Stimulated activated CD4-positive, alpha-beta T cell treated with anti-CD3 and anti-CD28 coated beads, Interleukin-2, amount 100 ng/mL, for 4 hours (primary cell): ENCODE results near the gene GPATCH1.
"Not testable (repeated sequence)": the region's sequence is repeated elsewhere in the genome, so short reads cannot be mapped to it uniquely, and the experiment has no call there.

Source experiments
- DNase-seq: peaks from one replicate; pipeline ENCODE4 v3.0.0-alpha.2; 2020; ENCODE audit warnings: low read depth

The GPATCH1 gene, protein sequence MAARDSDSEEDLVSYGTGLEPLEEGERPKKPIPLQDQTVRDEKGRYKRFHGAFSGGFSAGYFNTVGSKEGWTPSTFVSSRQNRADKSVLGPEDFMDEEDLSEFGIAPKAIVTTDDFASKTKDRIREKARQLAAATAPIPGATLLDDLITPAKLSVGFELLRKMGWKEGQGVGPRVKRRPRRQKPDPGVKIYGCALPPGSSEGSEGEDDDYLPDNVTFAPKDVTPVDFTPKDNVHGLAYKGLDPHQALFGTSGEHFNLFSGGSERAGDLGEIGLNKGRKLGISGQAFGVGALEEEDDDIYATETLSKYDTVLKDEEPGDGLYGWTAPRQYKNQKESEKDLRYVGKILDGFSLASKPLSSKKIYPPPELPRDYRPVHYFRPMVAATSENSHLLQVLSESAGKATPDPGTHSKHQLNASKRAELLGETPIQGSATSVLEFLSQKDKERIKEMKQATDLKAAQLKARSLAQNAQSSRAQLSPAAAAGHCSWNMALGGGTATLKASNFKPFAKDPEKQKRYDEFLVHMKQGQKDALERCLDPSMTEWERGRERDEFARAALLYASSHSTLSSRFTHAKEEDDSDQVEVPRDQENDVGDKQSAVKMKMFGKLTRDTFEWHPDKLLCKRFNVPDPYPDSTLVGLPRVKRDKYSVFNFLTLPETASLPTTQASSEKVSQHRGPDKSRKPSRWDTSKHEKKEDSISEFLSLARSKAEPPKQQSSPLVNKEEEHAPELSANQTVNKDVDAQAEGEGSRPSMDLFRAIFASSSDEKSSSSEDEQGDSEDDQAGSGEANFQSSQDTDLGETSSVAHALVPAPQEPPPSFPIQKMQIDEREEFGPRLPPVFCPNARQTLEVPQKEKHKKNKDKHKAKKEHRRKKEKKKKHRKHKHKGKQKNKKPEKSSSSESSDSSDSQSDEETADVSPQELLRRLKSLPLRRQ

DNA sequence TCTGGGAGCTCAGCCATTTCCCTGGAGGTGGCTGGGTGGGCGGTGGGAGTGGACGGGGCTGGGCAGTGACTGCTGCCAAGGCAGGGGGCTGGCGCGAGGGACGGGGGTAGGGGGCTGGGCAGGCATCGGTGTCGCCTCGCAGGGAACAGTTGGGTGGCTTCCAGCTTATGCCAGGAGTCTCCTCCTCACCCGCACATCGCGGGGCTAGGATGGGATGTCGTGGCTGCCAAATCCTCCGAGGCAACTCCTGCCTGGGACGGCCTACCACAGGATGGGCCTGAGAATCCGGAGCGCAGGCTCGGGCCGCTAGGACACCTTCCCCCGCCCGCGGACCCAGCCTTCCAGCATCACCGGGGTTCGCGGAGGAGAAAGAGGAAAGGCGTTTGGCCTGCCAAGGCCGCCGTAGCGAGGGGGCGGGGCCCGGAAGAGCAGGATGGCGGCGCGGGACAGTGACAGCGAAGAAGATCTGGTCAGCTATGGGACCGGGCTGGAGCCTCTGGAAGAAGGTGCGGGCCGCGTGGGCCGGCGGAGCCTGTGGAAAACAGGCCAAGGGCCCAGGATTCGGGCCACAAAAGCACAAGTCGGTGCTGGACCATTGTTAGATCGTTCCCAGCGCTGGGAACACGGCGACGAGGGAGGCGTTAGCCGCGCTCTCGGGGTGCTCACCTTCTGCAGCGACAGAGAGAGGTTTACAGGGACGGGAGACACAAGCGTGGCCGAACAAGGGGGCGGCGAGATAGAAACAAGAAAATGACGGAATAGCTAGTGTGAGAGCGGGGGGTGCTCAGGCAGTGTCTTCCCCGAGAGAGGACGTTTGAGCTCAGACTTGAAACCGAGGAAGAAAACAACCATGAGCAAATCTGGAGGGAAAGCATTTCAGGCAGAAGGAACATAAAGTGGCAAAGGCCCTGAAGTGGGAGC lies at the start of gene GPATCH1:
Gene GPATCH1, plus strand, starts transcription at position 421 of the 921 bp plus-strand sequence. Its CDS starts 13 bp downstream, at position 434.
- peak; percentile 70 for DNase-seq

DNA sequence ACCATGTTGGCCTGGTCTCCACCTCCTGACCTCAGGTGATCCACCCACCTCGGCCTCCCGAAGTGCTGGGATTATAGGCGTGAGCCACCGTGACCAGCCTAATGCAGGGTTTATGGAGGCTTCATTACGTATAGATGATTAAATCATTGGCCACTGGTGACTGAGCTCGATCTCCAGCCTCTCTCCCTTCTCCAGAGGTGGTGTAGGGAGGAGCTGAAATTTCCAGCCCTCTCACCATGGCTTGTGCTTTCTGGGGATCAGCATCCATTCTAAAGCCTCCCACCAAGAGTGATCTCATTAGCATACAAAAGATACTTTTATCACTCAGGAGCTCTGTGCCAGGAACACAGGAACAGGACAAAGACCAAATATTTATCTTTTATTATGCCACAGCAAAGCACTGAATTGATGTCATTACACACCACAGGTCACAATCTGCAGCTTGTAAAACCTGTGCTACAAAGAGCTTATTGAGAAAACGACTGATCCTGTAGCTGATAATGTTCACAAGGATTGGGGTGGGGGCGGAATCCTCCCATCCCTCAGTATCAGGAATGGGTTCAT lies 48.7 kb upstream of the GPATCH1 start:
- no peak for DNase-seq

DNA sequence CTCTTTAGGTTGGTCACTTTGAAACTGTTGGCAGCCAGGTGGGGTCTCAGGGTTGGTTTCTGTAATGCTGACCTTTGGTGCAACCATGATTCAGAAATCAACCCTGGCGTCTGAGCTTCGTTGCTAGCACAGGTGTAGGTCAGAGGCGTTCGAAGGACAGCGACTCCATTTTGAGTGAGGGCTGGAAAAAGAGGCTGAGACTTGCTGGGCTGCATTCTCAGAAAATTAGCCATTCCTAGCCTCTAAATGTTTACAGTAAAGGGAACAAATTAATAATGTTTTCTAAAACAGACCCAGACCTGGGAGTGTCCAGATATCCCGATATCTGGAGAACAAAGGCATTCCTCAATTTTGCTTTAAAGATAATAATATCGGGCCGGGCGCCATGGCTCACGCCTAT lies 45.5 kb upstream of the GPATCH1 start:
- no peak for DNase-seq

DNA sequence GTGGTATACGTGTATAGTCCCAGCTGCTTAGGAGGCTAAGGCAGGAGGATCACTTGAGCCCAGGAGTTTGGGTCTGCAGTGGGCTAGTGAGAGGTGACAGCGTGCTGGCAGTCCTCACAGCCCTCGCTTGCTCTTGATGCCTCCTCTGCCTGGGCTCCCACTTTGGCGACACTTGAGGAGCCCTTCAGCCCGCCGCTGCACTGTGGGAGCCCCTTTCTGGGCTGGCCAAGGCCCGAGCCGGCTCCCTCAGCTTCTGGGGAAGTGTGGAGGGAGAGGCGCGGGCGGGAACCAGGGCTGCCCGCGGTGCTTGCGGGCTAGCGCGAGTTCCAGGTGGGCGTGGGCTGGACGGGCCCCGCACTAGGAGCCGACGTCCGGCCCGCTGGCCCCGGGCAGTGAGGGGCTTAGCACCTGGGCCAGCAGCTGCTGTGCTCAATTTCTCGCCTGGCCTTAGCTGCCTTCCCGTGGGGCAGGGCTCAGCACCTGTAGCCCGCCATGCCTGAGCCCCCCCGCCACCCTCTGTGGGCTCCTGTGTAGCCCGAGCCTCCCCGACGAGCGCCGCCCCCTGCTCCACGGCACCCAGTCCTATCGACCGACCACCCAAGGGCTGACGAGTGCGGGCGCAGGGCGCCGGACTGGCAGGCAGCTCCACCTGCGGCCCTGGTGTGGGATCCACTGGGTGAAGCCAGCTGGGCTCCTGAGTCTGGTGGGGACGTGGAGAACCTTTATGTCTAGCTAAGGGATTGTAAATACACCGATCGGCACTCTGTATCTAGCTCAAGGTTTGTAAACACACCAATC lies 44.4 kb upstream of the GPATCH1 start:
- DNase-seq, result not testable (repeated sequence)

DNA sequence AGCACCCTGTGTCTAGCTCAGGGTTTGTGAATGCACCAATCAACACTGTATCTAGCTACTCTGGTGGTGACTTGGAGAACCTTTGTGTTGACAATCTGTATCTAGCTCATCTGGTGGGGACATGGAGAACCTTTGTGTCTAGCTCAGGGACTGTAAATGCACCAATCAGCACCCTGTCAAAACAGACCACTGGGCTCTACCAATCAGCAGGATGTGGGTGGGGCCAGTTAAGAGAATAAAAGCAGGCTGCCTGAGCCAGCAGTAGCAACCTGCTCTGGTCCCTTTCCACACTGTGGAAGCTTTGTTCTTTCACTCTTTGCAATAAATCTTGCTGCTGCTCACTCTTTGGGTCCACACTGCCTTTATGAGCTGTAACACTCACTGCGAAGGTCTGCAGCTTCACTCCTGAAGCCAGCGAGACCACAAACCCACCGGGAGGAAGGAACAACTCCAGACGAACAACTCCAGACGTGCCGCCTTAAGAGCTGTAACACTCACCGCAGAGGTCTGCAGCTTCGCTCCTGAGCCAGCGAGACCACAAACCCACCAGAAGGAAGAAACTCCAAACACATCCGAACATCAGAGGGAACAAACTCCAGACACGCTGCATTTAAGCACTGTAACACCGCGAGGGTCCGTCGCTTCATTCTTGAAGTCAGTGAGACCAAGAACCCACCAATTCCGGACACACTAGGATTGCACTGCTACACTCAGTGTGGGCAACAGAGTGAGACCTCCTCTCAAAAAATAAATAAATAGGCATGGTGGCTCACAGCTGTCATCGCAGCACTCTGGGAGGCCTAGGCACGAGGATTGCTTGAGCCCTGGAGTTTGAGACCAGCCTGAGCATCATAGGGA lies 43.6 kb upstream of the GPATCH1 start:
- not testable (repeated sequence) for DNase-seq

DNA sequence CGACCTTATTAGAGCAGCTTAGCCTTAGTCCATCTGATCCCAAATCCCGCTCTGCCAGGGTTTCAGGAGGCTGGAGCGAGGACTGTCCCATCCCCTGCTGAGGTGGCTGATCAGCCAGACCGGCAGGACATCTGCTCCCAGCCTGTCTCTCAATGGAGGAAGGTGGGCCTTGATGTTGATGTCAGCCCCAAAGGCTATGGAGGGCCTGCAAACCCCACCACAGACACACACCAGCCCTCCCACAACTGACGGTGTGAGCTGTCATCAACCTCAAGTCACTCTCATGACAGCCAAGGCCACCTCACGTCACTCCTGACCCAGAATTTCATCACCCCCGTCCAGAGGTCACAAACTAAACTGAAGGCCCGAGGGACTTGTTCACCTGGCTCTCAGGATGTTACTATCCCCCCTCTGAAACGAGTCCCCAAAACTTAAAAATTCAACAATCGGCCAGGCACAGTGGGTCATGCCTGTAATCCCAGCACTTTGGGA lies 41.8 kb upstream of the GPATCH1 start:
- no peak for DNase-seq

DNA sequence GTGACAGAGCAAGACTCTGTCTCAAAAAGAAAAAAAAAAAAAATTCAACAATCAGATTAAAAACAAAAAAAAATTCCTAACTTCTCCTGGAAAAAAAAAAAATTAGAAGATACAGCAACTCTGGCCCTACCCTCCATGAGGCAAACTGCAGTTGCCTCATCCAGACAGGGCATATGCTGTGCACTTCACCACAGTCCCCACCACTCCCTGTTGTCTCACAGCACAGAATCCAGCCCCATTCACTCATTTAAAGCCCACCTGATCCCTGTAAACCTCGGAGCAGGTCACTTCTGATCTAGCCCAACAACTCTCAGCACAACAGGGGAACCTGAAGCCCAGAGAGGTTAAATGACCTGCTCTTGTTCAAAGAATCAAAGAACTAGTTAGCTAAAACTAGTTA lies 41.2 kb upstream of the GPATCH1 start:
- no peak for DNase-seq

DNA sequence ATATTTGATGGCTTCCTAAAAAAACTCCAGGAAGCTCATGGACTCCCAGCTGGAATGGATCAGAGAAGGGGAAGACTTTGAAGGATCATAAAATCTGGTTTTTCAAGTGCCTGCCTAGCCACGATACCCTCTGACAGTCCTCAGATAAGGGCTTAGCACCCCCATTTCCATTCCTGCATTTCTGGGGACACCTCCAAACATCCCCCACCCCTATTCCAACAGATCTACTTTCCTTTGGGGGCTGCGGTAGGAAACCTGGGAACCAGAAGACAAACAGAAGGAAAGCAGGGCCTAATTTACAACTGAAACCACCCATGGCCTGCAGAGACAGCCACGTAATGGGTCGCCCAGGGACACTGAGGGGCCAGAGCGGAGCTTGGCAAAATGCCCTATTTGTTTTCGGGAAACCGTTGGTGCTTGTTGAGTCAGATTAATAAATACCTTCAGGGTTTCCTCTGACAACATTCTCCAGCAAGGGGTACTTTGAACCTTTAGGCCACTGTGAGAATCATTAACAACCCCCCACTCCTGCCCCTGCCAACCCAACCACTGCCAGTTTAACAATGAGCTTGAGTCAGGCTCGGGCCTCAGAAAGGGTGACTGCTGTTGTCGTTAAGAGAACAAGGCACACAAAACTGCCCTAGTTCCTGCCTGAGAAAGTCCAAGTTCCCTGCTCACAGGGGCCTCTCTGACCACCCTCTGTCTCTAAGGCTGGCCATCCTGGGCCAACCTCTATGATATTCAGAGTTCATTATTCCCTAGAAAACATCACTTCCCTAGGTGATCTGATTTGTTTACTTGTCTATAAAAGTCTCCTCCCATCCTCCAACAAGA lies 39.8 kb upstream of the GPATCH1 start:
- DNase-seq, result no peak

DNA sequence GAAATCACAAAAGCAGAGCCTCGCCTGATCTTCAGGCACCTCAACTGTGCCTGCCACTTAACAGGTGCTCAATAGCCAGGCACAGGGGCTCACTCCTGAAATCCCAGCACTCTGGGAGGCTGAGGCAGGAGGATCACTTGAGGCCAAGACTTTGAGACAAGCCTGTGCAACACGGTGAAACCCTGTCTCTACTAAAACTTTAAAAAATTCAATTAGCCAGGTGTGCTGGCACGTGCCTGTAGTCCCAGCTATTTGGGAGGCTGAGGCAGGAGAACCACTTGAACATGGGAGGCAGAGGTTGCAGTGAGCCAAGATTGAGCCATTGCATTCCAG lies 39.2 kb upstream of the GPATCH1 start:
- DNase-seq, result not testable (repeated sequence)

DNA sequence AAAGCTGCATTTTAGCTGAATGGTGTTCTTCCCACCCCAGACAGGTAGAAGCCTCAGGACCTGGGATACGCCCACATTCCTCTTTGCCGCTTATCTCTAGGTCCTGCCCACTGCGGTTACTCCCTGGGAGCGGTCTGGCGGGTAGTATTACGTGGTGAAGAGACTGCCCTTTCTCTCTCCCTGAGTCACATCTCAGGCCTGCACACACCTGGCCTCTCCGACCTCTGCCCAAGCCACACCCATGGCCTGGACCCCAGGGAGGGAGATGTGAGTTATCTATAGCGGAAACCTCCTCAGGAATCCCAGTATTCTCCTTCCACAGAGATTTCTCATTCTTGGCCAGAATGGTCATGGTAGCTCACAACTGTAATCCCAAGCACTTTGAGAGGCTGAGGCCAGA lies 33.6 kb upstream of the GPATCH1 start:
- DNase-seq, result no peak

DNA sequence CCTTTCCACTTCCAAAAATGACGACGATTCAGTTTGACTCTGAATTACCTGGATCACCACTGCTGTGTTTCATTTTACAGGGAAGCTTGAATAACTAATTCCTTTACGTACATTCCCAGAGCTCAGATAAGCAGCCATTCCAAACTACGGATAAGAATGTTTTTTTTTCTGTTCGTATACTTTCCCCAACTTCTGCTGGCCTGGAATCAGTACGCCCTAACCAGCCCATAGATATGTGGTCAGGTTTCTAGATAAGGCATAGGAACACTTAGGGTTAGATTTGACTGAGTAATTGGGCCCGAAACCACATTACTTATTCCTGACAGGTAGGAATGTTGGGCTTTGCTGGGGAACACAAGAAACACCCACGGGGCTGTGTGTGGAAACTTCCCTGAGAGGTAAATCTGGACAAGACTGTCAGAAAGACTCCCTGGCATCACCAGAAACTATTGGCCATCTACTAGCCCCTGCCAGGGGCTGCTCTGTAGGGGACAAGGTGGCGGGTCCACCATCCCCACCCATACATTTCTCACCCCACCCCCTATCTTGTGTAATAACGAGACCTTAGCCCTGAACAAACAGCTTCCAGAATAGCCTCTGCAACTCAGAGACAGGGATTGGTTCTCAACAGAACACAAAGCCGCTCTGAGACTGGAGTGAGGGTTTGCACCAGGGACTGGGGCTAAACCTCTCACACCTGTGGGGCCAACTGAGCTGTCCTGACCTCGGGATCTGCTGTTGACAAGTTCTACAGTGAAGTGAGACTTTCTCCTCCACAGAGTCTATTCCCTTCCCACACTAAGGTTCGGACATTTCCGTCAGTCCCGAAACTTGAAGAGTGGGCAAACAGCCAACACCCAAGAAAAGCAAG lies 31.9 kb upstream of the GPATCH1 start:
- no peak for DNase-seq

DNA sequence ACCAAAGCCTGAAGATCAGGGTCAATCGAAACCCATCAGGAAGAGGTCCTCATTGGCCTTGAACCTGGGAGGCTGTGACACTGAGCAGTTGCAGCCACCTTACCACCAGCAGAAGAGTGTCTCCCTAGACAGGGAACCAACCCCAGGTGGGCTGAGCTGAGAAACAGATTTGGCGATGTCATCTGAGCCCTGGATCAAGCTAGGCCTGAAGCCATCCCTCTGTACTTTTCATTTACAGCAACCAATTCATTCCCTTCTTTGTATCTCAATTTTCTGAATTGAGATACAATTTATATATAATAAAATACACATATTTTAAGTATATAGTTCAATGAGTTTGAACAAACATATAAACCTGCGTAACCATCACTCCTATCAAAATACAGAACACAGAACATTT lies 30.9 kb upstream of the GPATCH1 start:
- no peak for DNase-seq

DNA sequence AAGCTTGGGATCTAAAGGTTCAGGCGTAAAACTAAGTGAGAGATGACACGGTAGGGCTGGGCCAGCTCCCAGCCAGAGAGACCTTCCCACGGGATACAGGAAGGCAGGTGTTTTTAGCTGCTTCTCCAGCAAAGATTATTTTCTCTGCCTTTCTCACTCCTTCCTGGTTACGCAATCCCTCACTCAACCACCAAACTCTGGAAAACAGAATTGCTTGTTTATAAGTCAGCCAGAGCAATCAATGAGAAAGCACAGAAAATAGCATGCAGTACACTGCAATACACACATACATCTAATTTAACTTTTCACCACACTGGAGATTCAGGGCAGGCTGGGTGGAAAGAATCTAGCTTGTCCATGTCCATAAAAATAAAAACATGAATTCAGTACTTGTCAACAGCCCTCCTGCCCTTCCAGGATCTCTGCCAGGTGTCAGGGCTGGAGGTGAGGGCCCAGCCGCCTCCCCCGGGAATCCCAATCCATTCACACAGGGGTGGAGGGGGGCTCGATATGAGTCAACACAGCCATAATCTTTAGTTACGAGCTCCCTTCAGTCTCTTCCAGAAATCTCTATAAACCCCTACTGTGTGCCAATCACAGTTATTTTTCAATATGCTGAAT lies 28.5 kb upstream of the GPATCH1 start:
- DNase-seq, result no peak

DNA sequence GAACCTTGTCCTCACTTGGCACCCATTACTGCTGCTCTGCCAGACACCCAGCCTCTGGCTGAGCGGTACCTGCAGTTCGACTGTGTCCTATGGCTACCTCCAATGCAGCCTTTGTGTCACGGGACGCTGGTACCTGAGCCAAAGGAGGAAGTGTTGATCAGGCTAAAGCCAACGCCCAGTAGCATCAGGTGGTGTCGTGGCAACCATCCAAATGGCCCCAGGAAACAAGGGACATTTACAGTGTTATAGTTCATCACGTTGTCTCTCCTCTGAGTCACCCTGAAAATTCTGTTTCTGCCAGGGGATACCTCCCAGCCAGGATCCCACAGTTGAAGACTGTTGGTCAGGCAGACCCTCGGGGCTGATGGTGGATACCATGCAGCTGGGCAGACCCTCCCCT lies 26.4 kb upstream of the GPATCH1 start:
- DNase-seq, result no peak

DNA sequence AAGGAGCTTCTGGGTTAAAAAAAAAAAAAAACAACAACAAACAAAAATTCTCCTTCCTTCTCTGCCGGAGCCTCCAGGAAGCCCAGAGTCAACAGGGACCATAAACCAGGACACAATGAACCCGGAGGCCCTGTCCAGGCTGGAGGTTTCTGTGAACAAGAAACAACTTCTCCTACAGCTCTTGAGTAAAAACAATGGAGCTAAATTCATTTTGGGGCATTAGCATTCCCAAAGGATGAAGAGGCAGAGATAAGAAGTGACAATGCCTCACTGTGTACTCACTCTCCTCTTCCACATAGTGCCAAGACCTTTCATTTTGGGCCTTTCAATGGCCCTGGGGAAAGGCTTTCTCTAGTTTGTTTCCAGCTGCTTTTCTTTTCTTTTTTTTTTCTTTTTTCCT lies 25.3 kb upstream of the GPATCH1 start:
- DNase-seq, result no peak

DNA sequence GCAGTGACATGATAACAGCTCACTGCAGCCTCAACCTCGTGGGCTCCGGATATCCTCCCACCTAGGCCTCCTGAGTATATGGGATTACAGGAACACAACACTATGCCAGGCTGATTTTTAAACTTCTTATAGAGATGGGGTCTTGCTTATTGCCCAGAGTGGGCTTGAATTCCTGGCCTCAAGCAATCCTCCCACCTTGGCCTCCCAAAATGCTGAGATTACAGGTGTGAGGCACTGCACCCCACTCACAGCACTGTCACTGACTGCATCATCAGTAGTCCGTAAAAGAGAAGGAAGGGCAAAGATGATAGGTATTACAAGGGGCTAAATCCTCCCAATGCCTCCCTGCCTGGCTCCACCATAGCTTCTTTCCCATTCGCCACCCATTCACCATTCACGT lies 20.4 kb upstream of the GPATCH1 start:
- no peak for DNase-seq

DNA sequence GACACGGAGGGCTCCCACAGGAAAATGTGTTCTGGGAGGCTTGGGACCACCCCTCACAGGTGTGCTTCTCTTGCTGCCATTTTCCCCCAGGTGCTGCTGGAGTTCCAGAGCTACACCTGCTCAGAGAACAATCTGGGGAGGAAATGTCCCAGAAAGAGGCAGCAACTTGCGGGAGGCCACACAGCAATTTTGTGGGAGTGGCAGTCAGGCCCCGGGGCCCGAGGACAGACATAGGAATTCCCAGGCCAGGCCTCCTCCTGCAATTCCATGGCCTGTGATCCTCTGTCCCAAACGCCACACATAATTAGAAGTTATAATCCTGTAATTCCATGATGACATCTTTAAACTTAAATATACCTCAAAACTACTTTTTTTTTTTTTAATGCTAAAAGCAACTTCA lies 18.1 kb upstream of the GPATCH1 start:
- no peak for DNase-seq
